Keratinocyte (primary cell): ENCODE measurements around the gene HPS1.

Experiments used
- CTCF ChIP-seq, 3 experiments: IDR thresholded peaks in 1 of 3; conservative IDR thresholded peaks in 1 of 3; optimal IDR thresholded peaks in 1 of 3; 2 replicates in 2 of 3; 3 replicates in 1 of 3; pipeline versions ENCODE3 to v1.5.1; 2011; ENCODE audit warnings: low read length in 3 of 3, mild to moderate bottlenecking in 3 of 3, moderate library complexity in 2 of 3, control low read depth in 1 of 3, inconsistent platforms in 1 of 3; ENCODE audit not compliant: insufficient read depth in 2 of 3; ENCODE audit errors: extremely low read depth in 1 of 3
- EZH2 ChIP-seq: IDR thresholded peaks from one replicate; pipeline ENCODE4 v1.6.1; 2012; ENCODE audit warnings: inconsistent platforms, mild to moderate bottlenecking, low read length, moderate library complexity

DNA sequence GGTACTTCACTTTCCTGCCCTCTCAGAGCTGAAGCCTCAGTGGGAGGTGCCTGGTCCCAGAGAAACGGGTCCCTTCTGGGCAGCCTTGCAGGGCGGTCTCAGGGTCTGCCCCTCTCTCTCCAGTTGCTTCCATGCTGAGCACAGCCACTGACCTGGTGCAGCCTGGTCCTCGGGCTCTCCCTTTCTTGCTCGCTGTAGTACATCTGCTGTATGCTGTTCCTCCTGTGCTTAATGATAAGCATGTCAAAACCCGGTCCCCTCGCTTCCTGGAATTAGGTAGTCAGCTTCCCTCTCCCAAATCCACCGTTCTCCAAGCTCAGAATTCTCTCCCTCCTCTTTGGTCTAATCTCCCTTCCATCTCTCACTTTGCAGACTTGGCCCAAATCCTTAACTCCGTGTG, 11.0 kb upstream of the HPS1 start:
- TF ChIP-seq CTCF (optimal IDR thresholded peaks at IDR 0.05 in 1 of 3, IDR thresholded peaks at IDR 0.05 in 1 of 3, conservative IDR thresholded peaks at IDR 0.05 in 1 of 3; ENCODE audit: extremely low read depth in 1 of 3, insufficient read depth in 2 of 3, low read length in 3 of 3): no peak
- TF ChIP-seq EZH2: no peak
